Measurements from ENCODE around the gene KMT5C.

The KMT5C gene

DNA sequence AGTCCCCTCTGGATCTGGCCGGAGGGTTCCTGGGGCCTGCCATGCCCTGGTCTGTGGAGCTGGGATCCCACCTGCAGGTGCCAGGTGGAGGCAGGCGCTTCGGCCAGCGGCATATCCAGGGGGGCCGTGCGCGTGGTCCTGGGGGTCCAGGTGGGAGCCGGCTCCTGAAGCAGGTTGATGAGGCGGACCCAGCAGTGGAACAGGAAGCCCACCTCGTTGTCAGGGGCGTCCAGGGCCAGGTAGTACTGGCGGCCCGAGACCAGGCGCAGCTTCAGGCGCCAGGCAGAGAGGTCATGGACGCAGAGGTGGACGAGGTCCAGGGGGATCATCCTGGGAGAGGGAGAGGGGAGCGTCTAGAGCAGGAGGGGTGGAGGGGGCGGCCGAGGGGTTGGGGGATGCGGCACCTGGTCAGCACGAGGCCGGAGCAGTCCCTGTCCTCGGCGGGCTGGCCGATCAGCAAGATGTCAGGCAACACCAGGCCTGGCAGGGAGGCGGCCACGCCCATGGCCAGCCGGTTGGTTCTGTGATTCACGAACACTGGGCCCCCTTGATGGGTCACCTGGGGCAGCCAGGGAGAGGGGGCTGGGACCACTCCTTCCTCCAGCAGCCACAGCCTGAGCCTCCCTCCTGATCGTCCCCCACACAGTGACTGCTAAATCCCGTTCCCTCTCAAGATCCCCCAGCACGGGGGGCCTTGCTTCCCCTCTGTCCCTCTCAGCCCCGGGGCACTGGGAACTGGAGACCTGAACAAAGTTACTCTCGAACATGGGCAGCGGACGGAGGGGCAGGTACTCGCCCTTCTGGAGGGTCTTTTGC, 22.7 kb downstream of the KMT5C start:
- H3K9me3 ChIP-seq (ENCODE audit: insufficient read depth, low read length): no peaks in the 10 kb centered on the region
- H3K79me2 ChIP-seq (ENCODE audit: low read length): no peaks in the 10 kb centered on the region
- TF ChIP-seq, protein P1, sequence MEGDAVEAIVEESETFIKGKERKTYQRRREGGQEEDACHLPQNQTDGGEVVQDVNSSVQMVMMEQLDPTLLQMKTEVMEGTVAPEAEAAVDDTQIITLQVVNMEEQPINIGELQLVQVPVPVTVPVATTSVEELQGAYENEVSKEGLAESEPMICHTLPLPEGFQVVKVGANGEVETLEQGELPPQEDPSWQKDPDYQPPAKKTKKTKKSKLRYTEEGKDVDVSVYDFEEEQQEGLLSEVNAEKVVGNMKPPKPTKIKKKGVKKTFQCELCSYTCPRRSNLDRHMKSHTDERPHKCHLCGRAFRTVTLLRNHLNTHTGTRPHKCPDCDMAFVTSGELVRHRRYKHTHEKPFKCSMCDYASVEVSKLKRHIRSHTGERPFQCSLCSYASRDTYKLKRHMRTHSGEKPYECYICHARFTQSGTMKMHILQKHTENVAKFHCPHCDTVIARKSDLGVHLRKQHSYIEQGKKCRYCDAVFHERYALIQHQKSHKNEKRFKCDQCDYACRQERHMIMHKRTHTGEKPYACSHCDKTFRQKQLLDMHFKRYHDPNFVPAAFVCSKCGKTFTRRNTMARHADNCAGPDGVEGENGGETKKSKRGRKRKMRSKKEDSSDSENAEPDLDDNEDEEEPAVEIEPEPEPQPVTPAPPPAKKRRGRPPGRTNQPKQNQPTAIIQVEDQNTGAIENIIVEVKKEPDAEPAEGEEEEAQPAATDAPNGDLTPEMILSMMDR (IDR thresholded peaks at IDR 0.05; ENCODE audit: low read depth, low read length): no peak
- no peak for TF ChIP-seq EZH2phosphoT487 (IDR thresholded peaks at IDR 0.05; ENCODE audit: low read depth)
- no peak overlapping the region for H3K27ac ChIP-seq (ENCODE audit: low read length)
- no peaks in the 10 kb centered on the region for H3K4me1 ChIP-seq (ENCODE audit: low read length)
- H4K20me1 ChIP-seq (ENCODE audit: insufficient read depth, low read length): no peaks in the 10 kb centered on the region
- H3K36me3 ChIP-seq (replicated peaks; ENCODE audit: low read depth, low read length): no peaks in the 10 kb centered on the region
- no peak overlapping the region for H2AFZ ChIP-seq (ENCODE audit: low read depth, low read length)
- no peak overlapping the region for H3K4me3 ChIP-seq (ENCODE audit: low read length)
- no peak overlapping the region for H3K4me2 ChIP-seq (ENCODE audit: low read length)
- H3K9ac ChIP-seq (ENCODE audit: low read length): no peak overlapping the region
- peaks cover 2% of the 10 kb centered on the region; the same call in 1 of the 2 replicates for H3K27me3 ChIP-seq (ENCODE audit: low read depth, low read length)

DNA sequence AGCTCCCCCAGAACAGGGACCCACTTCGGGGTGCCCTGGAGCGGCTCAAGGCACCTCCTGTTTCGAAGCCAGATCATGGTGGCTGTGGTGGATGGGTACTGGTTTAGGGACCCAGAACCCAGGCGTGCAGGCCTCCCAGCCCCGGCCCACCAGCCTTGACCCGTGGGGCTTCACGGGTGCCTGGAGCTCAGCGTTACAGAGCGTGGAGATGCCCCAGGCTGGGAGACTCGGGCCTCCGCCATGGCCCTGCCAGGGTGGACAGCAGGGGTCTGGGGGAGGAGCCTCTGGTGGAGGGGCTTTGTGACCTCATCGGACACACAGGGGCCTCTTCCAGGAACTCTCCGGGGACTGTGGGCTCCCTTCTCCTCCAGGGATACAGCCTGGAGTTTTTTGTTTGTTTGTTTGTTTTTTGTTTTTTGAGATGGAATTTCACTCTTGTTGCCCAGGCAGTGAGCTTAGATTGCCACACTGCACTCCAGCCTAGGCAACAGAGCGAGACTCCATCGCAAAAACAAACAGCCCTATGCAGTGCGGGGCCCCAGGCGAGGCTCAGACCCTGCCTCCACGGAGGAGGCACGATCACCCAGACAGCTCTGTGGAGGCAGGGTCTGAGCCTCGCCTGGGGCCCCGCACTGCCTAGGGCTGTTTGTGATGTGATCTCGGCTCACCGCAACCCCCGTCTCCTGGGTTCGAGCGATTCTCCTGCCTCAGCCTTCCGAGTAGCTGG, 23.5 kb downstream of the KMT5C start, which contains the start of gene GARIN5B:
Gene GARIN5B (minus strand): TSS at position 271 of the 727 bp plus-strand sequence. CDS start 194 bp downstream, at position 77.
- Histone ChIP-seq H3K9me3 (ENCODE audit: insufficient read depth, low read length) (no peaks in the 10 kb centered on the region), H4K20me1 (ENCODE audit: insufficient read depth, low read length) (no peaks in the 10 kb centered on the region)
- TF ChIP-seq, protein P1 (IDR thresholded peaks at IDR 0.05; ENCODE audit: low read depth, low read length): no peak
- no peak for TF ChIP-seq EZH2phosphoT487 (IDR thresholded peaks at IDR 0.05; ENCODE audit: low read depth)

DNA sequence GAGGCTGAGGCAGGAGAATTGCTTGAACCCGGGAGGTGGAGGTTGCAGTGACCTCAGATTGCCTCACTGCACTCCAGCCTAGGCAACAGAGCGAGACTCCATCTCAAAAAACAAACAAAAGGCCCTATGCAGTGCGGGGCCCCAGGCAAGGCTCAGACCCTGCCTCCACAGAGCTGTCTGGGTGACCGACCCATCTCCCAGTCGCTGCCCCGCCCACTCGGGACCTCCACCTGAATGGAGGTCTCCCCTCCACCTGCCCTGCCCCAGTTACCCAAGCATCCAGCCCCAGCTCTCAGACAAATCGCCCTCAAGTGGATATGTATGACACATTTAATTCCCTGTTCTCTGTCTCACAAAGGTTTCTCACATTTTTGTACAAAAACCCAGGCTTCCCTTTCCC, 25.6 kb downstream of the KMT5C start:
- no peaks in the 10 kb centered on the region for H3K36me3 ChIP-seq (replicated peaks; ENCODE audit: low read depth, low read length)

More for the DNA sequence above, 23.5 kb downstream of the KMT5C start, which contains the start of gene GARIN5B:
- Histone ChIP-seq H3K27me3 (ENCODE audit: low read depth, low read length) (no peaks in the 10 kb centered on the region), H3K36me3 (replicated peaks; ENCODE audit: low read depth, low read length) (no peaks in the 10 kb centered on the region), H3K9ac (ENCODE audit: low read length) (no peak within 1 kb of the TSS), H3K79me2 (ENCODE audit: low read length) (no peaks in the 10 kb centered on the region), H3K4me2 (ENCODE audit: low read length) (no peak within 1 kb of the TSS), H3K4me3 (ENCODE audit: low read length) (no peak within 1 kb of the TSS), H3K27ac (ENCODE audit: low read length) (no peak within 1 kb of the TSS), H3K4me1 (ENCODE audit: low read length) (no peaks in the 10 kb centered on the region), H2AFZ (ENCODE audit: low read depth, low read length) (no peak within 1 kb of the TSS)

More for the DNA sequence above, 25.6 kb downstream of the KMT5C start:
- no peak overlapping the region for H3K4me3 ChIP-seq (ENCODE audit: low read length)
- no peaks in the 10 kb centered on the region for H3K27me3 ChIP-seq (ENCODE audit: low read depth, low read length)
- no peak for TF ChIP-seq EZH2phosphoT487 (IDR thresholded peaks at IDR 0.05; ENCODE audit: low read depth)
- TF ChIP-seq, protein P1 (IDR thresholded peaks at IDR 0.05; ENCODE audit: low read depth, low read length): no peak
- H4K20me1 ChIP-seq (ENCODE audit: insufficient read depth, low read length): no peaks in the 10 kb centered on the region
- H3K9ac ChIP-seq (ENCODE audit: low read length): no peak overlapping the region
- no peaks in the 10 kb centered on the region for H3K4me1 ChIP-seq (ENCODE audit: low read length)
- H2AFZ ChIP-seq (ENCODE audit: low read depth, low read length): no peak overlapping the region
- no peaks in the 10 kb centered on the region for H3K9me3 ChIP-seq (ENCODE audit: insufficient read depth, low read length)
- H3K27ac ChIP-seq (ENCODE audit: low read length): no peak overlapping the region
- no peaks in the 10 kb centered on the region for H3K79me2 ChIP-seq (ENCODE audit: low read length)
- no peak overlapping the region for H3K4me2 ChIP-seq (ENCODE audit: low read length)

Measured in OCI-LY3 (cell line).